HG03135 (cell line): ENCODE measurements around the gene L3MBTL4.

Source experiments
- ATAC-seq: cut with Tn5 transposase; IDR thresholded peaks from one replicate; pipeline ENCODE4 v1.9.1; 2021; ENCODE audit warnings: mild to moderate bottlenecking, moderate library complexity; ENCODE audit not compliant: unreplicated experiment

Gene L3MBTL4

GRCh38 chr18:6255886-6256285 is 158.8 kb downstream of the L3MBTL4 start:
- no peak for ATAC-seq

GRCh38 chr18:6255116-6255705 is 159.5 kb downstream of the L3MBTL4 start:
- ATAC-seq = no peak

- ATAC-seq = no peak
Observed at GRCh38 chr18:6254456-6254855, 160.3 kb downstream of the L3MBTL4 start.

- ATAC-seq = no peak
Observed at GRCh38 chr18:6251084-6251483, 163.6 kb downstream of the L3MBTL4 start.

GRCh38 chr18:6249788-6250187 is 164.9 kb downstream of the L3MBTL4 start:
- ATAC-seq = no peak

GRCh38 chr18:6249170-6249569 is 165.5 kb downstream of the L3MBTL4 start:
- ATAC-seq = peak; percentile 85

- ATAC-seq = no peak
Observed at GRCh38 chr18:6248017-6248416, 166.7 kb downstream of the L3MBTL4 start.

GRCh38 chr18:6242004-6242403 is 172.7 kb downstream of the L3MBTL4 start:
- no peak for ATAC-seq

GRCh38 chr18:6239716-6240115 is 175.0 kb downstream of the L3MBTL4 start:
- no peak for ATAC-seq

GRCh38 chr18:6236258-6236657 is 178.5 kb downstream of the L3MBTL4 start:
- no peak for ATAC-seq

GRCh38 chr18:6222271-6222670 is 192.4 kb downstream of the L3MBTL4 start:
- ATAC-seq = no peak

GRCh38 chr18:6221602-6222014 is 193.1 kb downstream of the L3MBTL4 start:
- ATAC-seq = no peak

GRCh38 chr18:6220129-6220528 is 194.6 kb downstream of the L3MBTL4 start:
- ATAC-seq = no peak

GRCh38 chr18:6219116-6219717 is 195.5 kb downstream of the L3MBTL4 start:
- no peak for ATAC-seq

GRCh38 chr18:6215888-6216287 is 198.8 kb downstream of the L3MBTL4 start:
- ATAC-seq = no peak

GRCh38 chr18:6211174-6211504 is 203.6 kb downstream of the L3MBTL4 start:
- ATAC-seq = no peak

GRCh38 chr18:6210349-6211173 is 204.2 kb downstream of the L3MBTL4 start:
- no peak for ATAC-seq

GRCh38 chr18:6207941-6208340 is 206.8 kb downstream of the L3MBTL4 start:
- ATAC-seq = no peak

GRCh38 chr18:6207116-6207515 is 207.6 kb downstream of the L3MBTL4 start:
- ATAC-seq = no peak

- no peak for ATAC-seq
Observed at GRCh38 chr18:6205706-6206105, 209.0 kb downstream of the L3MBTL4 start.

- no peak for ATAC-seq
Observed at GRCh38 chr18:6204476-6204875, 210.2 kb downstream of the L3MBTL4 start.

- ATAC-seq = no peak
Observed at GRCh38 chr18:6203791-6204190, 210.9 kb downstream of the L3MBTL4 start.
